ENCODE results near the gene HOXA13.

The HOXA13 gene

DNA sequence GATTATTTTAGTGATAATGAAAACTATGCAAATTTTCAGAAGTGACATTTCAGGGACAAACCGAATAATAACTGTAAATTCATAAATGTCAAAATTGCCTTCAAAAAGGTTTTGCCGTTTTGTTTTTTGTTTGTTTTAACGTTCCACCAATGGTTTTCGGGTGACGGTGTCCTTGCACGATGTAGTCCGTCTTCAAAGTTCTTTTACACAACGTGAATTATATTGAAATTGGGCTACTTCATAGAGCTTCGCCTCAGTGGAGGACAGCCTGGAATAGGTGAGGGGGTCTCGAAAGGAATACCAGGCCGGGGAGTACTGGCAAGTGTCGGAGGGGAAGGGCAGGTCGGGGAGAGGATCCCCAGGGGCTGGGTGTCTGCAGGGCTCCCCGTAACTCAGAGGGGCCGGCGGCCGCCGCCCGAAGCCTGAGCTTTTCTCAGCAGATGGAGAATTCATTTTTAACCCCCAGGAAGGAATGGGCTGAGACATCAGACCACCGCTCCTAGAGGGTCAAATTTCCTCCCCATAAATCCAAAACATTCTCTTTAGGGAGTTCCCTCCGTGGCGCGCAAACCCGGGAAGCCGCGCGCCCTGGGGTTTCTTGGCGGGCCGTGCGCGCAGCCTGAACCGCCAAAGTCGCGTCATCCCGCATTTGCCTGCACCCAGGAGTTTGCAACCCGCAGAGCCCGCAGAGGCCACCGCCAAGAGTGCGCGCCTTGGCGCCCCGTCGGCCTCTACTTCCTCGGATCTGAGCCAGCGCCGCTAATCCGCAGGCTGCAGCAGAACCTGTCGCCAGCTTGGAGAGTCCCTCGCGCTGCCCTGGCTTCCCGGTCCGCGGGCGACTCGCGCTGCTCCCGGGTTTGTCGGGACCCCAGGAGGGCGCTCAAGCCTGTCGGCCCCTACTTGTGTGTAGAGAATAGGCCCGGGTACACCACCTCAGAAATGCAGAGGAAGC lies 25.4 kb upstream of the HOXA13 start:
- TF ChIP-seq, protein P1, sequence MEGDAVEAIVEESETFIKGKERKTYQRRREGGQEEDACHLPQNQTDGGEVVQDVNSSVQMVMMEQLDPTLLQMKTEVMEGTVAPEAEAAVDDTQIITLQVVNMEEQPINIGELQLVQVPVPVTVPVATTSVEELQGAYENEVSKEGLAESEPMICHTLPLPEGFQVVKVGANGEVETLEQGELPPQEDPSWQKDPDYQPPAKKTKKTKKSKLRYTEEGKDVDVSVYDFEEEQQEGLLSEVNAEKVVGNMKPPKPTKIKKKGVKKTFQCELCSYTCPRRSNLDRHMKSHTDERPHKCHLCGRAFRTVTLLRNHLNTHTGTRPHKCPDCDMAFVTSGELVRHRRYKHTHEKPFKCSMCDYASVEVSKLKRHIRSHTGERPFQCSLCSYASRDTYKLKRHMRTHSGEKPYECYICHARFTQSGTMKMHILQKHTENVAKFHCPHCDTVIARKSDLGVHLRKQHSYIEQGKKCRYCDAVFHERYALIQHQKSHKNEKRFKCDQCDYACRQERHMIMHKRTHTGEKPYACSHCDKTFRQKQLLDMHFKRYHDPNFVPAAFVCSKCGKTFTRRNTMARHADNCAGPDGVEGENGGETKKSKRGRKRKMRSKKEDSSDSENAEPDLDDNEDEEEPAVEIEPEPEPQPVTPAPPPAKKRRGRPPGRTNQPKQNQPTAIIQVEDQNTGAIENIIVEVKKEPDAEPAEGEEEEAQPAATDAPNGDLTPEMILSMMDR (IDR thresholded peaks at IDR 0.05; ENCODE audit: insufficient read depth, missing control alignments): no peak

DNA sequence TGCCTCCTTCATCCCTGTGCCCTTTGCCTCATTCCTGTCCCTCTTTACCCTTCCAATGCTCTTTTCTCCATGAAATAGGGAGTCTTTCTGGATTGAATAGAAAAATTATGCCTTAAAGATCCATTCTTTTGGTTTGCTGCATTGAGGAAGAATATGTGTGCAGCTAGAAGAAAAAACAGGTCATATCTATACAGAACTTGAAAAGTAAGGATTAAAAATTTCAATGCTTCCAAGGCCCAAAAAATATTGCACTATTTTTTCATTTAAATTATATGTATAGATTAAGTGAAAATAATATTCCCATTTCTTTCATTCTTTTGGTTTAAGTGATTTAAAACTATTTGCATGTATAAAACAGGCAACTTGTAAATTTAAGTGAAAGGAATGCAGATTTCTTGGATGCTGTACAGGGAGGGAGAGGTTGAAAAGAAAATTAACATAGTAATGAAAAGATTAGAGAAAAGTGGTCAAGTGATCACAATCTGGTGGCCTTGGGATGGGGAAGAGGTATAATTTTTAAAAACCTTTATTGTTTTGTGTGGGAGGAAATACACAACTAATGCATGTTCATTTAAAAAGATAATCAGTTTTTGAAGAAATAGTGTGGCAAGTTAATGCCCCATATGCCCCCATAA lies 24.2 kb upstream of the HOXA13 start:
- FAIRE-seq: no peak
- TF ChIP-seq, protein P1 (IDR thresholded peaks at IDR 0.05; ENCODE audit: insufficient read depth, missing control alignments): no peak
- no peak for DNase-seq (ENCODE audit: insufficient read length, low spot score)

More for the DNA sequence above, 25.4 kb upstream of the HOXA13 start:
- FAIRE-seq (no peak), DNase-seq (ENCODE audit: insufficient read length, low spot score) (peak; percentile 67)

- TF ChIP-seq, protein P1 (IDR thresholded peaks at IDR 0.05; ENCODE audit: insufficient read depth, missing control alignments): no peak
- no peak for FAIRE-seq
- no peak for DNase-seq (ENCODE audit: insufficient read length, low spot score)
These were observed 21.4 kb upstream of the HOXA13 start for GRCh38 chr7:27221201-27221797.

- TF ChIP-seq, protein P1 (IDR thresholded peaks at IDR 0.05; ENCODE audit: insufficient read depth, missing control alignments): no peak
- no peak for FAIRE-seq
- no peak for DNase-seq (ENCODE audit: insufficient read length, low spot score)
These were observed 20.6 kb upstream of the HOXA13 start for GRCh38 chr7:27220440-27220955.

DNA sequence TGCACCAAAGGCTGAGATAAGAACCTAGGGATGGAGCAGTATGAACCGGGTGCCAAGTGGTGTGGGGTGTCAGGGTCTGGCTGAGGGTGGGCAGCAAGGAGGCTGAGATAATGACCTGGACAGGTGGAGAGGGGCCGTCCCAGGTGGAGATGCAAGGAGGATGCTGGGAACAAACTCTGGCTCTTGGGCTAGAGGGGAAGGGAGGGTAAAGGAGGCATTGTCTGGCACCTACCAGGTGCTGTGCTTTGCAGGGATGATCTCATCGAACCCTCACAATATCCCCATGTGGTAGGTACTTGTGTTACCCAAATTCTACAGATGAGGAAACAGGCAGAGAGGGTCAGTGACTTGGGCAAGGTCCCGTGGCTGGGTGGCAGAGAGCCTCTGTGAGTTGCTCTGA lies 19.9 kb upstream of the HOXA13 start:
- DNase-seq (ENCODE audit: insufficient read length, low spot score) (no peak), FAIRE-seq (no peak)
- TF ChIP-seq, protein P1 (IDR thresholded peaks at IDR 0.05; ENCODE audit: insufficient read depth, missing control alignments): no peak

DNA sequence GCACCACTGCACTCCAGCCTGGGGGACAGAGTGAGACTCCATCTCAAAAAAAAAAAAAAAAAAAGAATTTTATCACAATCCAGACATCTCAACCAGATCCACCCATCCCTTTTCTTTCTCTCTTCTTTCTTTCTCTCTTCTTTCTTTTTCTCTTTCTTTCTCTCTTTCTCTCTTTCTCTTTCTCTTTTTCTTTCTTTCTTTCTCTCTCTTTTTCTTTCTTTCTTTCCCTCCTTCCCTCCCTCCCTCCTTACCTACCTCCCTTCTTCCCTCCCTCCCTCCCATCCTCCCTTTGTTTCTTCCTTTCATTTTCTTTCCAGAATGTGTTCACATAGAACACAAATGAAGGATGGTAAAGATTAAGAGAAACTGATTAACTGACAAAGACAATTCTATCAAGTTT lies 18.1 kb upstream of the HOXA13 start:
- TF ChIP-seq, protein P1 (IDR thresholded peaks at IDR 0.05; ENCODE audit: insufficient read depth, missing control alignments): no peak
- DNase-seq (ENCODE audit: insufficient read length, low spot score) (no peak), FAIRE-seq (no peak)

All from D721Med (cell line).